ENCODE results near the gene COPS3. TPM values are rescaled to one million over a fixed set of nuclear protein-coding genes. Genes with fewer than 3 reads are reported as not detected.

Gene COPS3
- total and polyA plus RNA-seq, 2 experiments from 2014 or later = 108 to 121 TPM

GRCh38 chr17:17229416-17230384, 51.3 kb downstream of the COPS3 start:
- TF ChIP-seq, protein P1, sequence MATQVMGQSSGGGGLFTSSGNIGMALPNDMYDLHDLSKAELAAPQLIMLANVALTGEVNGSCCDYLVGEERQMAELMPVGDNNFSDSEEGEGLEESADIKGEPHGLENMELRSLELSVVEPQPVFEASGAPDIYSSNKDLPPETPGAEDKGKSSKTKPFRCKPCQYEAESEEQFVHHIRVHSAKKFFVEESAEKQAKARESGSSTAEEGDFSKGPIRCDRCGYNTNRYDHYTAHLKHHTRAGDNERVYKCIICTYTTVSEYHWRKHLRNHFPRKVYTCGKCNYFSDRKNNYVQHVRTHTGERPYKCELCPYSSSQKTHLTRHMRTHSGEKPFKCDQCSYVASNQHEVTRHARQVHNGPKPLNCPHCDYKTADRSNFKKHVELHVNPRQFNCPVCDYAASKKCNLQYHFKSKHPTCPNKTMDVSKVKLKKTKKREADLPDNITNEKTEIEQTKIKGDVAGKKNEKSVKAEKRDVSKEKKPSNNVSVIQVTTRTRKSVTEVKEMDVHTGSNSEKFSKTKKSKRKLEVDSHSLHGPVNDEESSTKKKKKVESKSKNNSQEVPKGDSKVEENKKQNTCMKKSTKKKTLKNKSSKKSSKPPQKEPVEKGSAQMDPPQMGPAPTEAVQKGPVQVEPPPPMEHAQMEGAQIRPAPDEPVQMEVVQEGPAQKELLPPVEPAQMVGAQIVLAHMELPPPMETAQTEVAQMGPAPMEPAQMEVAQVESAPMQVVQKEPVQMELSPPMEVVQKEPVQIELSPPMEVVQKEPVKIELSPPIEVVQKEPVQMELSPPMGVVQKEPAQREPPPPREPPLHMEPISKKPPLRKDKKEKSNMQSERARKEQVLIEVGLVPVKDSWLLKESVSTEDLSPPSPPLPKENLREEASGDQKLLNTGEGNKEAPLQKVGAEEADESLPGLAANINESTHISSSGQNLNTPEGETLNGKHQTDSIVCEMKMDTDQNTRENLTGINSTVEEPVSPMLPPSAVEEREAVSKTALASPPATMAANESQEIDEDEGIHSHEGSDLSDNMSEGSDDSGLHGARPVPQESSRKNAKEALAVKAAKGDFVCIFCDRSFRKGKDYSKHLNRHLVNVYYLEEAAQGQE (IDR thresholded peaks at IDR 0.05; ENCODE audit: unreplicated experiment) = no peak
- no peak for TF ChIP-seq NANOG (IDR thresholded peaks at IDR 0.05; ENCODE audit: borderline replicate concordance)
- no peak for TF ChIP-seq CTCF (conservative IDR thresholded peaks at IDR 0.05; ENCODE audit: low read depth in 2 of 2)
- no peak for TF ChIP-seq ZNF114 (CRISPR knock-in tag; IDR thresholded peaks at IDR 0.05)
- TF ChIP-seq, protein P2, sequence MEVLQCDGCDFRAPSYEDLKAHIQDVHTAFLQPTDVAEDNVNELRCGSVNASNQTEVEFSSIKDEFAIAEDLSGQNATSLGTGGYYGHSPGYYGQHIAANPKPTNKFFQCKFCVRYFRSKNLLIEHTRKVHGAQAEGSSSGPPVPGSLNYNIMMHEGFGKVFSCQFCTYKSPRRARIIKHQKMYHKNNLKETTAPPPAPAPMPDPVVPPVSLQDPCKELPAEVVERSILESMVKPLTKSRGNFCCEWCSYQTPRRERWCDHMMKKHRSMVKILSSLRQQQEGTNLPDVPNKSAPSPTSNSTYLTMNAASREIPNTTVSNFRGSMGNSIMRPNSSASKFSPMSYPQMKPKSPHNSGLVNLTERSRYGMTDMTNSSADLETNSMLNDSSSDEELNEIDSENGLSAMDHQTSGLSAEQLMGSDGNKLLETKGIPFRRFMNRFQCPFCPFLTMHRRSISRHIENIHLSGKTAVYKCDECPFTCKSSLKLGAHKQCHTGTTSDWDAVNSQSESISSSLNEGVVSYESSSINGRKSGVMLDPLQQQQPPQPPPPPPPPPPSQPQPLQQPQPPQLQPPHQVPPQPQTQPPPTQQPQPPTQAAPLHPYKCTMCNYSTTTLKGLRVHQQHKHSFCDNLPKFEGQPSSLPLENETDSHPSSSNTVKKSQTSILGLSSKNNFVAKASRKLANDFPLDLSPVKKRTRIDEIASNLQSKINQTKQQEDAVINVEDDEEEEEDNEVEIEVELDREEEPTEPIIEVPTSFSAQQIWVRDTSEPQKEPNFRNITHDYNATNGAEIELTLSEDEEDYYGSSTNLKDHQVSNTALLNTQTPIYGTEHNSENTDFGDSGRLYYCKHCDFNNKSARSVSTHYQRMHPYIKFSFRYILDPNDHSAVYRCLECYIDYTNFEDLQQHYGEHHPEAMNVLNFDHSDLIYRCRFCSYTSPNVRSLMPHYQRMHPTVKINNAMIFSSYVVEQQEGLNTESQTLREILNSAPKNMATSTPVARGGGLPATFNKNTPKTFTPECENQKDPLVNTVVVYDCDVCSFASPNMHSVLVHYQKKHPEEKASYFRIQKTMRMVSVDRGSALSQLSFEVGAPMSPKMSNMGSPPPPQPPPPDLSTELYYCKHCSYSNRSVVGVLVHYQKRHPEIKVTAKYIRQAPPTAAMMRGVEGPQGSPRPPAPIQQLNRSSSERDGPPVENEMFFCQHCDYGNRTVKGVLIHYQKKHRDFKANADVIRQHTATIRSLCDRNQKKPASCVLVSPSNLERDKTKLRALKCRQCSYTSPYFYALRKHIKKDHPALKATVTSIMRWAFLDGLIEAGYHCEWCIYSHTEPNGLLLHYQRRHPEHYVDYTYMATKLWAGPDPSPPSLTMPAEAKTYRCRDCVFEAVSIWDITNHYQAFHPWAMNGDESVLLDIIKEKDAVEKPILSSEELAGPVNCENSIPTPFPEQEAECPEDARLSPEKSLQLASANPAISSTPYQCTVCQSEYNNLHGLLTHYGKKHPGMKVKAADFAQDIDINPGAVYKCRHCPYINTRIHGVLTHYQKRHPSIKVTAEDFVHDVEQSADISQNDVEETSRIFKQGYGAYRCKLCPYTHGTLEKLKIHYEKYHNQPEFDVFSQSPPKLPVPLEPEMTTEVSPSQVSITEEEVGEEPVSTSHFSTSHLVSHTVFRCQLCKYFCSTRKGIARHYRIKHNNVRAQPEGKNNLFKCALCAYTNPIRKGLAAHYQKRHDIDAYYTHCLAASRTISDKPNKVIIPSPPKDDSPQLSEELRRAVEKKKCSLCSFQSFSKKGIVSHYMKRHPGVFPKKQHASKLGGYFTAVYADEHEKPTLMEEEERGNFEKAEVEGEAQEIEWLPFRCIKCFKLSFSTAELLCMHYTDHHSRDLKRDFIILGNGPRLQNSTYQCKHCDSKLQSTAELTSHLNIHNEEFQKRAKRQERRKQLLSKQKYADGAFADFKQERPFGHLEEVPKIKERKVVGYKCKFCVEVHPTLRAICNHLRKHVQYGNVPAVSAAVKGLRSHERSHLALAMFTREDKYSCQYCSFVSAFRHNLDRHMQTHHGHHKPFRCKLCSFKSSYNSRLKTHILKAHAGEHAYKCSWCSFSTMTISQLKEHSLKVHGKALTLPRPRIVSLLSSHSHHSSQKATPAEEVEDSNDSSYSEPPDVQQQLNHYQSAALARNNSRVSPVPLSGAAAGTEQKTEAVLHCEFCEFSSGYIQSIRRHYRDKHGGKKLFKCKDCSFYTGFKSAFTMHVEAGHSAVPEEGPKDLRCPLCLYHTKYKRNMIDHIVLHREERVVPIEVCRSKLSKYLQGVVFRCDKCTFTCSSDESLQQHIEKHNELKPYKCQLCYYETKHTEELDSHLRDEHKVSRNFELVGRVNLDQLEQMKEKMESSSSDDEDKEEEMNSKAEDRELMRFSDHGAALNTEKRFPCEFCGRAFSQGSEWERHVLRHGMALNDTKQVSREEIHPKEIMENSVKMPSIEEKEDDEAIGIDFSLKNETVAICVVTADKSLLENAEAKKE (CRISPR knock-in tag; IDR thresholded peaks at IDR 0.05) = no peak
- TF ChIP-seq CREB1 (CRISPR knock-in tag; IDR thresholded peaks at IDR 0.05; ENCODE audit: low read depth) = no peak
- no peak for TF ChIP-seq EZH2phosphoT487 (IDR thresholded peaks at IDR 0.05; ENCODE audit: unreplicated experiment)
- TF ChIP-seq STAT1 (IDR thresholded peaks at IDR 0.05; ENCODE audit: unreplicated experiment) = no peak
- TF ChIP-seq POLR2AphosphoS5 (IDR thresholded peaks at IDR 0.05; ENCODE audit: low read depth) = no peak
- TF ChIP-seq ZNF331 (CRISPR knock-in tag; IDR thresholded peaks at IDR 0.05; ENCODE audit: low read depth) = no peak
- no peak for TF ChIP-seq JUNB (IDR thresholded peaks at IDR 0.05; ENCODE audit: unreplicated experiment)
- TF ChIP-seq EZH2 (IDR thresholded peaks at IDR 0.05; ENCODE audit: low read depth, unreplicated experiment) = no peak
- TF ChIP-seq ETS1 (IDR thresholded peaks at IDR 0.05) = no peak
- ATAC-seq (no peak), DNase-seq (ENCODE audit: low spot score) (no peak)
- no peak overlapping the region for H3K27ac Mint-ChIP-seq
- no peak overlapping the region for H3K4me3 ChIP-seq
- peaks cover 22% of the 10 kb centered on the region for H3K79me2 ChIP-seq (replicated peaks; ENCODE audit: insufficient read depth)
- H3K9me3 Mint-ChIP-seq = no peaks in the 10 kb centered on the region
- H3K4me1 ChIP-seq (ENCODE audit: insufficient read depth) = no peaks in the 10 kb centered on the region
- no peak overlapping the region for H3K27ac ChIP-seq (ENCODE audit: low read depth)
- H3K4me1 Mint-ChIP-seq = no peaks in the 10 kb centered on the region
- no peak overlapping the region for H2AFZ ChIP-seq
- peaks cover 4% of the 10 kb centered on the region; the same call in 1 of the 2 replicates for H4K20me1 ChIP-seq (replicated peaks; ENCODE audit: insufficient read depth)
- no peak overlapping the region for H3K4me2 ChIP-seq
- peaks cover 12% of the 10 kb centered on the region for H3K27me3 Mint-ChIP-seq (ENCODE audit: insufficient read depth, low read depth, poor library complexity)
- peaks cover 63% of the 10 kb centered on the region for H3K36me3 Mint-ChIP-seq (ENCODE audit: low read depth)
- H3F3A ChIP-seq (replicated peaks; ENCODE audit: low read depth) = no peaks in the 10 kb centered on the region
- H3K36me3 ChIP-seq (ENCODE audit: insufficient read depth) = peaks cover 20% of the 10 kb centered on the region
- H3K27me3 ChIP-seq (ENCODE audit: insufficient read depth) = no peaks in the 10 kb centered on the region
- H3K9me2 ChIP-seq (ENCODE audit: insufficient read depth) = no peaks in the 10 kb centered on the region
- H3K4me3 Mint-ChIP-seq = no peak overlapping the region
